Gastrocnemius medialis (tissue), 4 donors: Measurements from ENCODE around the gene SSTR3.

Experiments used
- POLR2A ChIP-seq, 2 donors: fragments of 450-650 bp; IDR thresholded peaks; one replicate each; pipeline ENCODE4 v1.6.1; 2017; ENCODE audit warnings: antibody characterized with exemption in 2 of 2, mild to moderate bottlenecking in 2 of 2, moderate library complexity in 2 of 2
- TF ChIP-seq, protein P1 (sequence below), 5 experiments: fragments of 450-650 bp in 3 of 5; fragments of 200-600 bp in 2 of 5; sonication (generic) in 2 of 5; IDR thresholded peaks in 4 of 5; conservative IDR thresholded peaks in 1 of 5; 1 replicate in 4 of 5; 2 replicates in 1 of 5; pipeline ENCODE4 v1.5.1; 2016 to 2019; ENCODE audit warnings: antibody characterized with exemption in 5 of 5, mild to moderate bottlenecking in 3 of 5, moderate library complexity in 3 of 5

DNA sequence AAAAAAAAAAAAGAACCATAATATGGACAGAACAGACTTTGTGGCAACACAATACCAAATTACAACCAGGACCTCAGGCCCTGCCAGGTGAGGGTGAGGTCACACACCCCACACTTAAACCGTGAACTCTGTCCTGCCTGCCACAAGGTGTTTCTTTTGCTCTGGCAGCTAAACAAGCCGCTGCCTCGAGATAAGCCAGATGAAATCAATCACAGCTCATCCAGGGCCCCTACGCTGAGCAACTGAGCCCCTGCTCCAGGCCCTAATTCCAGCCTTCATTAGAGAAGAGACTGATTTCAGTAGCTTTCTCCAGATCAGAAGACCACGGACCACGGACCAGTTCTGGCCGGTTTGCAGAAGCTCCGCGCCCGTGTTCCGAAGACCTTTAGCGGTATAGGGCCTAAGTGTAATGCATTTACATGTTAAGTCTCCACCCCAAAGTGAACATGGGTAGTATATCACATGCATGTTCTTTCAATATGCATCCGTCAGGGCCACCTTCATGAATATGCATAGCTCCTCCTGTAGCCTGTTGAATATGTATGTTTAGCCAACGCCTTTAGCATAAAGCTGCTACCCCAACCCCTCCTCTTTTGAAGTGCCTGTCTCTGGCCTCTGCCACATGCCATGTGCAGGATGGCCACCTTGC lies 46.6 kb upstream of the SSTR3 start:
- TF ChIP-seq, protein P1, sequence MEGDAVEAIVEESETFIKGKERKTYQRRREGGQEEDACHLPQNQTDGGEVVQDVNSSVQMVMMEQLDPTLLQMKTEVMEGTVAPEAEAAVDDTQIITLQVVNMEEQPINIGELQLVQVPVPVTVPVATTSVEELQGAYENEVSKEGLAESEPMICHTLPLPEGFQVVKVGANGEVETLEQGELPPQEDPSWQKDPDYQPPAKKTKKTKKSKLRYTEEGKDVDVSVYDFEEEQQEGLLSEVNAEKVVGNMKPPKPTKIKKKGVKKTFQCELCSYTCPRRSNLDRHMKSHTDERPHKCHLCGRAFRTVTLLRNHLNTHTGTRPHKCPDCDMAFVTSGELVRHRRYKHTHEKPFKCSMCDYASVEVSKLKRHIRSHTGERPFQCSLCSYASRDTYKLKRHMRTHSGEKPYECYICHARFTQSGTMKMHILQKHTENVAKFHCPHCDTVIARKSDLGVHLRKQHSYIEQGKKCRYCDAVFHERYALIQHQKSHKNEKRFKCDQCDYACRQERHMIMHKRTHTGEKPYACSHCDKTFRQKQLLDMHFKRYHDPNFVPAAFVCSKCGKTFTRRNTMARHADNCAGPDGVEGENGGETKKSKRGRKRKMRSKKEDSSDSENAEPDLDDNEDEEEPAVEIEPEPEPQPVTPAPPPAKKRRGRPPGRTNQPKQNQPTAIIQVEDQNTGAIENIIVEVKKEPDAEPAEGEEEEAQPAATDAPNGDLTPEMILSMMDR (IDR thresholded peaks at IDR 0.05 in 4 of 5, conservative IDR thresholded peaks at IDR 0.05 in 1 of 5): no peak
- no peak for TF ChIP-seq POLR2A (IDR thresholded peaks at IDR 0.05)
